Small intestine (tissue), 7 donors: ENCODE measurements around the gene LTO1. TPM values are rescaled to one million over a fixed set of nuclear protein-coding genes. Genes with fewer than 3 reads are reported as not detected.

Experiments
- DNase-seq, 2 donors: peaks; one replicate each; pipeline versions ENCODE4 v3.0.0 to v3.0.0-alpha.2; 2013
- FAIRE-seq: peaks from 2 replicates; lab custom pipeline; 2012; peaks lifted over from hg19 to GRCh38; lab: Jason Lieb, UNC
- H3K27ac ChIP-seq, 3 donors: one replicate each; pipeline ENCODE4 v1.5.1; 2013; ENCODE audit warnings: low read length in 2 of 3, mild to moderate bottlenecking in 2 of 3, control low read depth in 1 of 3, inconsistent platforms in 1 of 3, low read depth in 1 of 3, moderate library complexity in 1 of 3
- H3K27me3 ChIP-seq, 3 donors: one replicate each; pipeline ENCODE4 v1.6.1; 2013; ENCODE audit warnings: low read length in 3 of 3, inconsistent platforms in 1 of 3; ENCODE audit not compliant: control insufficient read depth in 3 of 3, insufficient read depth in 3 of 3
- H3K36me3 ChIP-seq, 3 donors: one replicate each; pipeline ENCODE4 v1.6.1; 2013; ENCODE audit warnings: low read length in 3 of 3, inconsistent platforms in 1 of 3, low read depth in 1 of 3, mild to moderate bottlenecking in 1 of 3, moderate library complexity in 1 of 3; ENCODE audit not compliant: control insufficient read depth in 3 of 3, insufficient read depth in 2 of 3
- H3K4me1 ChIP-seq, 3 donors: one replicate each; pipeline ENCODE4 v1.6.1; 2013; ENCODE audit warnings: low read length in 2 of 3, inconsistent platforms in 1 of 3, low read depth in 1 of 3, mild to moderate bottlenecking in 1 of 3, moderate library complexity in 1 of 3; ENCODE audit not compliant: control insufficient read depth in 3 of 3, insufficient read depth in 2 of 3
- H3K4me3 ChIP-seq, 3 donors: one replicate each; pipeline ENCODE4 v1.5.1; 2013; ENCODE audit warnings: low read length in 3 of 3, control low read depth in 1 of 3, inconsistent platforms in 1 of 3, low read depth in 1 of 3, mild to moderate bottlenecking in 1 of 3, moderate library complexity in 1 of 3
- H3K9me3 ChIP-seq, 2 donors: one replicate each; pipeline ENCODE4 v1.6.1; 2013; ENCODE audit warnings: low read depth in 1 of 2, low read length in 1 of 2; ENCODE audit not compliant: control insufficient read depth in 2 of 2, insufficient read depth in 1 of 2
- WGBS, 3 donors: extraction: QIAGEN DNeasy Blood & Tissue Kit; methylation state at CpG; one replicate each; pipeline ENCODE4 v1.1.7; 2013; 5-methylcytosine and 5-hydroxymethylcytosine counted together
- polyA plus RNA-seq, 4 donors: library from polyadenylated mRNA; stranded (reverse) in 3 of 4; unstranded in 1 of 4; fragments of 200-250 nt in 3 of 4; fragments of 120-200 nt in 1 of 4; gene quantifications; one replicate each; pipeline versions ENCODE4 v1.2.1 to v1.2.3, GENCODE V29; 2013
- donor health status: healthy with polysubstance abuse.
- donor health status: control.
- donor health status: control.
- donor health status: Bipolar disorder and iron deficiency.
- donor health status: healthy.

The LTO1 gene
- polyA plus RNA-seq, 4 donors = 14.6 to 21.1 (median 17.7) TPM

- no peaks in the 10 kb centered on the region for H3K9me3 ChIP-seq
- H3K4me3 ChIP-seq = no peak overlapping the region
- no peak overlapping the region for H3K27ac ChIP-seq
- H3K36me3 ChIP-seq = peaks cover 9 to 72% (median 13%) of the 10 kb centered on the region in 3 donors
- DNase-seq (no peak), FAIRE-seq (no peak)
- peaks cover 0 to 12% (median 0%) of the 10 kb centered on the region in 3 donors for H3K4me1 ChIP-seq
- H3K27me3 ChIP-seq = no peaks in the 10 kb centered on the region
- 89 to 94% (median 91%) methylated on average over 15 of the region's 15 CpGs for WGBS, 3 donors
Measured at GRCh38 chr11:69651834-69652620, 23.1 kb downstream of the LTO1 start.

- Histone ChIP-seq H3K9me3 (no peaks in the 10 kb centered on the region), H3K4me1 (peaks cover 0 to 12% (median 0%) of the 10 kb centered on the region in 3 donors), H3K27me3 (no peaks in the 10 kb centered on the region), H3K27ac (no peak overlapping the region), H3K4me3 (no peak overlapping the region), H3K36me3 (peaks cover 9 to 84% (median 13%) of the 10 kb centered on the region in 3 donors)
- 85 to 88% (median 86%) methylated on average over 18 to 23 of the region's 23 CpGs for WGBS, 3 donors
- FAIRE-seq (no peak), DNase-seq (no peak)
Measured at GRCh38 chr11:69650832-69651344, 24.3 kb downstream of the LTO1 start.

DNA sequence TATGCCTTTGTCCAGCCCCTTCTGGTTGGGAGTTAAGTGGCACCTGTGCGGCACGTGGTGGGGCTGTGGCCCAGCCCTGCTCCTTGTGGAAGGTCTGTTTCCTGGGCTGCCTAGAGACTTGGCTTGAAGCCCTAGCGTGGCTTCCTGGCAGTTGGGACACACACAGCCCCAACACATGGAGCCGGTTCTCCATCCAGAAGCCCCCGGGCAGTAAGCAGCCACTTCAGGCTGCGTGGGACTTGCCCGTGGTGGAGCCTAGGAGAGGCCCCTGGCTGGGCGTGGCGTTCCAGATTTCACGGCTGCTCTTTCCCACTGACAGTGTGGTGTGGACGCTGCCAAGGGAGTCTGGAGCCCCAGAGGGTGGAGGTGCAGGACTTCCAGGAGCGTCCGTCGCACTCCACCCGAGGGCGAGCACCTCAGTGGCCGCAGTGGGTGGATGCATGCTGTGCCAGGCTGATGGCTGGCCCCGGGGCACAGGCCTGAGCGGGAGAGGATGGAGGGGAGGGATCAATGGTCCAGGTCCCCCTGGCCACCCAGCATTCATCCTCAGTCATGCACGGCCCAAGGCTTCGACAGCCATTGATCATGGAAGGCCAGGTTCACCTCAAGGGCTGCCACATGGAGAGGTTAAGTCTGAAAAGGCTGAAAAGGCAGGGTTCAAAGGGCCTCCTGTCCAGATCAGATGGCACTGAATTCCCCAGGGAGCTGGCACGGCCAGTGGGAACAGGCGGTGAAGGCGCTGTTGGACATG lies 24.9 kb downstream of the LTO1 start:
- DNase-seq (no peak), FAIRE-seq (no peak)
- H3K27ac ChIP-seq = no peak overlapping the region
- H3K36me3 ChIP-seq = peaks cover 9 to 90% (median 15%) of the 10 kb centered on the region in 3 donors
- H3K4me3 ChIP-seq = no peak overlapping the region
- WGBS, 3 donors = 82 to 86% (median 86%) methylated on average over 24 of the region's 24 CpGs
- no peaks in the 10 kb centered on the region for H3K27me3 ChIP-seq
- peaks cover 0 to 9% (median 0%) of the 10 kb centered on the region in 3 donors for H3K4me1 ChIP-seq
- H3K9me3 ChIP-seq = no peaks in the 10 kb centered on the region

- Histone ChIP-seq H3K36me3 (peaks cover 9 to 92% (median 15%) of the 10 kb centered on the region in 3 donors), H3K9me3 (no peaks in the 10 kb centered on the region), H3K27me3 (no peaks in the 10 kb centered on the region), H3K4me3 (no peak overlapping the region), H3K4me1 (peaks cover 0 to 9% (median 0%) of the 10 kb centered on the region in 3 donors), H3K27ac (no peak overlapping the region)
- no peak for FAIRE-seq
- 92 to 97% (median 94%) methylated on average over 10 of the region's 10 CpGs for WGBS, 3 donors
- DNase-seq = no peak
Measured at GRCh38 chr11:69649576-69649900, 25.6 kb downstream of the LTO1 start.

GRCh38 chr11:69648679-69649575 lies 26.2 kb downstream of the LTO1 start:
- Histone ChIP-seq H3K9me3 (no peaks in the 10 kb centered on the region), H3K4me3 (no peak overlapping the region), H3K27ac (no peak overlapping the region), H3K36me3 (peaks cover 9 to 92% (median 15%) of the 10 kb centered on the region in 3 donors), H3K4me1 (peaks cover 0 to 13% (median 2%) of the 10 kb centered on the region in 3 donors), H3K27me3 (no peaks in the 10 kb centered on the region)
- DNase-seq = no peak
- FAIRE-seq = no peak
- 88 to 89% (median 88%) methylated on average over 36 to 37 of the region's 37 CpGs for WGBS, 3 donors

- no peak overlapping the region for H3K4me3 ChIP-seq
- 78 to 93% (median 87%) methylated on average over 25 to 28 of the region's 28 CpGs for WGBS, 3 donors
- DNase-seq = no peak
- peaks cover 0 to 19% (median 3%) of the 10 kb centered on the region in 3 donors for H3K4me1 ChIP-seq
- no peaks in the 10 kb centered on the region for H3K9me3 ChIP-seq
- no peak overlapping the region for H3K27ac ChIP-seq
- FAIRE-seq = no peak
- no peaks in the 10 kb centered on the region for H3K27me3 ChIP-seq
- H3K36me3 ChIP-seq = peaks cover 9 to 89% (median 10%) of the 10 kb centered on the region in 3 donors
Measured at GRCh38 chr11:69647761-69648497, 27.2 kb downstream of the LTO1 start.

DNA sequence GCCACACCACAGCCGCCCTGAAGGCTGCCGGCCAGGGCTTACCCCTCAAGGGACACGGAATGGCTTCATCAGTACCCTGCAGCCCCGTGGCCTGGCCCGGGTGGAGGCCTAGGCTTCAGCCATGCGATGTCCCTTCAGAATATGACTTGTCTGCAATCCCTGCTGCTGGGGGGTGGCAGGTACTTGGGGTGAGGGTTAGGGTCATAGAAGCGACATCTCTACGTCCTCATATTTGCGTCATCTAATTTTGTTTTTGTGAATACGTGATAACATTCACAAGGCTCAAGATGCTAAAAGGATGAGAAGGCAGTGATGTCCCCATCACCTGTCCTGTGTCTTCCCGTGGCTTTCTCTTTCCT lies 27.8 kb downstream of the LTO1 start:
- DNase-seq = no peak
- Histone ChIP-seq H3K9me3 (no peaks in the 10 kb centered on the region), H3K36me3 (peaks cover 9 to 87% (median 10%) of the 10 kb centered on the region in 3 donors), H3K4me3 (no peak overlapping the region), H3K27me3 (no peaks in the 10 kb centered on the region), H3K27ac (no peak overlapping the region), H3K4me1 (peaks cover 0 to 19% (median 3%) of the 10 kb centered on the region in 3 donors)
- FAIRE-seq = no peak
- WGBS, 3 donors = 90 to 94% (median 91%) methylated on average over 8 to 11 of the region's 11 CpGs
